ENCODE data around the gene SEMA3G.

GRCh38 chr3:52451237-52452083, 6.6 kb upstream of the SEMA3G start:
- TF ChIP-seq CTCF (IDR thresholded peaks at IDR 0.05) (no peak), ZFX (IDR thresholded peaks at IDR 0.05; ENCODE audit: borderline replicate concordance) (no peak)
